Sciatic nerve (tissue), 2 donors: ENCODE results near the gene VPS41. TPM values are rescaled to one million over a fixed set of nuclear protein-coding genes. Genes with fewer than 3 reads are reported as not detected.

Experiments used
- ATAC-seq: fragments of 200-7000 bp; cut with Tn5 transposase; one replicate; pipeline ENCODE4 v1.9.1; 2020; ENCODE audit warnings: mild to moderate bottlenecking, moderate library complexity
- DNase-seq: peaks from one replicate; pipeline ENCODE4 v3.0.0-alpha.2; 2020; ENCODE audit warnings: low spot score
- intact Hi-C: fragments of 100-400 bp; cut with DNase I; formaldehyde crosslinking; loops from one replicate; pipeline ENCODE4 v1.14.2; 2022
- total RNA-seq: library from RNA; stranded (reverse); fragmentation: NEBNext Ultra II Directional; extraction: Animal tissue kit (Norgen Biotek cat#: 25700); gene quantifications from one replicate; pipeline ENCODE4 v1.2.1, GENCODE V29; 2021
- donor health status: DM: no; HTN: no; CAD: no.
- donor health status: DM: no; HTN: no; CAD: no.

Gene VPS41
- total RNA-seq, 1 donor from 2014 or later: 91.5 TPM

DNA sequence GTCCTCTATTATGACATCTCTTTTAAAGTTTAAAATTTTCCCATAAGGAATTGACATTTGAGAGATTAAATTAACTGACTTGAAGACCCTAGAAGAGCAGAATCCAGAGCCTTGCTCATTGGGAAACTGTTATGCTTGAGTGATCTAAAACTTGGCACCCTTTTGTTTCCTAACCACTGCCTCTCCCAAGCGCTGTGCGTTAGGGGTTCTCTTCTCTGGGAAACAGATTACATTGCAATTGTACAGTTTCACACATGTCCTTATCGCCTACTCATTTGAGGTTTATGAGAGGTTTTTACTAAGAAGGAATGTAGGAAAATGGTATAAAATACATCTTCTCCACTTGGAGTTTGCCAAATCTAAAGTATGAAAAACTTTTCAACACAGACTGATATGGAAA, 151.1 kb downstream of the VPS41 start:
- intact Hi-C loops: no loop called here
- ATAC-seq (no peak), DNase-seq (no peak)

DNA sequence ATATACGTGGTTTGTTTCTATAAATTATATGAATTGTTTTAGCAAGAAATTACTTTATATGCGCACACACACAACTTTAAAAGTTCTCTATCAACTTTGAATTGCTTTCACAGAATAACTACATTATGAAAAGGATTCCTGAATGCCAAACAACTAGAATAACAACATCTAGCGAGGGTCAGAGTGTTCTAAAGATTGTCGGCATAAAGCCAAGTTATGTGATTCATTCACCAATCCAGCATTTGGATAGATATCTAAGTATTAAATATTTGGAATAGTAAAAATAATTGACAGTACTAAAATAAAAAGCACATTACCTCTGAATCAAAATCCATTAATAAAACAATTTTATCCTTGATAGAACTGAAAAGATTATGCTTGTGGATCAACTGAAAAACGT, 152.5 kb downstream of the VPS41 start:
- DNase-seq: no peak
- intact Hi-C loops: no loop called here
- ATAC-seq: no peak

DNA sequence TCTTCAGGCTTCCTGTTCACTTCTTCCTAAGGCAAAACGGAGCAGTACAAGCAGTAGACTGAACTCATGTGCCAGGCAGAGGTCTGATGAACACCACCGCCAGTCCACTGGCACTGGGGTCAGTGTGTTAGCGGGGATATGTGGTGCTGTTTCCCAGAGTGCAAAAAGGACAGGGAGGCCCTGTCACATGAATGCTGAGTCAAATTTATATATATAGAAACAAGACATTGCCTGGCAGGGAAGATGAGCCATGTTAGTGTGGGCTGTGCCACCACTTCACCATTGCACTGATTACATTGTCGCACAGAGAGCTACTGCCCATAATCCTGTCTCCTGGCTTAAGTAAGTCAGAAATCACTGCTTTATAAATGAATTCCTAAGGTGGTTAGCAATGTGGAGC, 155.6 kb downstream of the VPS41 start:
- intact Hi-C loops: no loop called here
- DNase-seq (no peak), ATAC-seq (no peak)

DNA sequence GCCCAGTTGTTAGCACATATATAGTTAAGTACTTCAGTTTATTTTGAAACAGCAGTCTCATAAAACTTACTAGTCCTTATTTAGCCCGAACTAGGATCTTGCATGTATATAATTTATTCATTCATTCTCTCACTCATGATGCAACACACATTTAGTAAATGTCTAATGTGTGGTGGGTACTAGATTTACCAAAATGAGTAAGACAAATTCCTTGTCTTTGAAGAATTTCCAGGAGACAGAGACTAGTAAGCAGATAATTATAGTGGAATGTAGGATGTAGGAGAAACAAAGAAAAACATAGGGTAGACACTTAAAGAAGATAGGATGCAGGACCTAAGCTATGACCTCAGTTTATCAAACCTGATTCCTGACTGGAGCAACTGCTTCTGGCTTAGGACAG, 157.6 kb downstream of the VPS41 start:
- DNase-seq (no peak), ATAC-seq (no peak)
- intact Hi-C loops: no loop called here

DNA sequence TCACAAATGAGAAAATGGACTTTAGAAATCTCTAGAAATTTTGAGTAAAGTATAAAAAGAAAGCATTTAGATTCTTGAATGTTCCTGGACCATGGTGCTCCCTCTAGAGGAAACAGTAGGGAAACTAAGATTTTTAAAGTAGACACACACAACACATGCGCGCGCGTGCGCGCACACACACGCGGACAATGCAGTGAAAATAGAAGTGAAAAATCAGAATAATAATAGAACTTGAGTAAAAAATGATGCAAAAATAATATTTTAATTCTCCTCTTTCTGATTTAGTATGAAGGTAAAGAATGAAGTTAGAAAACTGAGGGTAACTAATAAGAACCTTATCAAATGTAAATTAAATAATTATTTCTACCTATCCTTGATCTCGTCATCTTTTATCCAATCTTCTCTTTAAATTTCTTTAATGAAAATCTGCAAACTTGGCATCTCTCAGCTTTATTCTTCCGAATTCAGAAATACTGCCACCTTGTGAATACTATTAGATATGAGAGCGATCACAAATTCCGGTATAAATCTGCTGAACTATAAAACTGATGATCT, 160.9 kb downstream of the VPS41 start:
- DNase-seq: no peak
- intact Hi-C loops: no loop called here
- no peak for ATAC-seq

DNA sequence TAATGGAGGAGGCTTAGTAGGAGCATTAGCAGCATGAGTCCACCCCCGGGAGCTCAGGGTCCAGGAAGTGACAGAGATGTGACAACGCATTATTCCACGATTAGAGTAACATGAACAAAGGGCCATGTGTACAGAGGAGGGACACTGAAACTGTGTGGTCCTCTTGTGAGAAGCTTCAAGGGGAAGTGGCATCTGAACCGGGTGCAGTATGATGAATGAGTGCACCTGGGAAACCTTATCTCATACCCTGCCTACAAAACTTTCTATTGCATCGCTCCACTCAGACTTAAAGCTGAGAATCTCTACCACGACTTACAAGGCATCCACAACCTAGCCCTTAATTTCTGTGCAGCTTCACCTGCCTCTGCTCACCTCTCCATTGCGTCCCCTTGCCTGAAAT, 162.6 kb downstream of the VPS41 start:
- DNase-seq: no peak
- intact Hi-C loops: no loop called here
- ATAC-seq: no peak

DNA sequence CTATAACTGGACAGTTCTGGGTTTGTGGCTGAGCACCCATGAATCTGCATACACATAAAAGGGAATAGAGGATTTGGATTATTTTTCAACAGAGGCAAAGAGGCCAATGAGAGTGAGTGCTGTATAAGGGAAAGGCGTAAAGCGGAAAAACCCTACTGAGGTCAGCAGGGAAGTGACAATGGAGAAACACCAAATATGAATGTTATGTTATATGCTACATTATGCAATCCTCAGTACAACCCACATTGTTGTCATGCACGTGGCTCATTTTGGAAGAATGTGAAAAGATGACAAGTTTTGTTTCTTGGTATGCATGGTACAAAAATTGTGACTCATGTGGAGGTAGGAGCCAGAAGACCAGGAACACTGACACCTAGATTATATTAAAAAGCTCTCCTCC, 164.2 kb downstream of the VPS41 start:
- intact Hi-C loops: no loop called here
- no peak for ATAC-seq
- DNase-seq: no peak

DNA sequence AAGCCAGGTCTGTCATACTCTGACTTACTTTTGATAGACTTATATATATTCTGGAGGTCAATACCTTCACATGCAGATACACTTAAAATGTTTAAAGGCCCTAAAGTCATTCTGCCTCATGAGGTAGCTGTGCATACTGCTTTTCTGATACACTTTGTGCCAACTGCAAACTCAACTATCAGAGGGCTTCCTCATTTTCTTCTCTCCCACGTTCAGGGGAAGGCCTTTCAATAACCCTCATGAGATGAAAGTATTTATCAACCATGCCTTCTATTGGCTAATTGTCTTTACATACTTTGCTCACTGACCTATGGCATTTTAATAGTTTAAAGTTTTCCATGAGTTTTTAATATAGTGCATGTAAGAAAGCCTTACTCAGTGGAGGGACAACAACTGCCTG, 165.1 kb downstream of the VPS41 start:
- intact Hi-C loops: no loop called here
- ATAC-seq (no peak), DNase-seq (no peak)

DNA sequence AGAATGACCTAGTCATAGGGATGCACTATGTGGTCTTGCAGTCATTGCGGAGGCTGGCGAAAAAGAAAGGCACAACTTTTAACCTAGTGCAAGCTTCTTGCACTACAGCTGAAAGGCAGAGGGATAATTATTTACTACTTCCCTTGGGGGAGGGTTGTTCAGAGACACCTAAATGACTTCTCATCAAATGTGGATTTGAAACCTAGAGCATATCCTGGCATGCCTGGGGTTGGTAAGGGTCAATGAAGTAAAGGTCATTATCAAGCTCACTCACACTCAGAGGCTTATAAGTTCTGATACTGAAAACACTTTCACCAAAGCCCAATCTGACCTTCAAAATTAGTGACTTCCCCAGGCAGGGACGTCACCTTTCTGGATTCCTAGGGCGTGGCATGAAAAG, 168.9 kb downstream of the VPS41 start:
- DNase-seq: no peak
- no peak for ATAC-seq
- intact Hi-C loops: no loop called here

DNA sequence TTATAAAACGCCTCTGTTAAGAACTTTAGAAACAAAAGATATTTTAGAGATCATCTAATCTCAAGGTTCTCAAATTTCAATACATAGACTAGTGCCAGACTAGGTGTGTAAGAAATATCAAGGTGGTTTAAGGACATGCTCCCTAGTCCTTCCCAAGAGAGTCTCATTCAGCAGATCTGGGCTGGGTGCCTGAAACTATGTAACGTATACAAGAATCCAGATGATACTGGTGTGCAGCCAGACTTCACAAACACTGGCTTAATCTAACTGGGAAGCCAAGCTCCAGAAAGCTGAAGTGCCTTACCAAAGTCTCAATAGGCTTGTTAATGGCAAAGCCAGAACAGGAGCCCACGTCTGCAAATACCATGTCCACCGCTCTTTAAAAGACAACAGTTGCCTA, 172.9 kb downstream of the VPS41 start:
- intact Hi-C loops: no loop called here
- DNase-seq: no peak
- ATAC-seq: no peak

DNA sequence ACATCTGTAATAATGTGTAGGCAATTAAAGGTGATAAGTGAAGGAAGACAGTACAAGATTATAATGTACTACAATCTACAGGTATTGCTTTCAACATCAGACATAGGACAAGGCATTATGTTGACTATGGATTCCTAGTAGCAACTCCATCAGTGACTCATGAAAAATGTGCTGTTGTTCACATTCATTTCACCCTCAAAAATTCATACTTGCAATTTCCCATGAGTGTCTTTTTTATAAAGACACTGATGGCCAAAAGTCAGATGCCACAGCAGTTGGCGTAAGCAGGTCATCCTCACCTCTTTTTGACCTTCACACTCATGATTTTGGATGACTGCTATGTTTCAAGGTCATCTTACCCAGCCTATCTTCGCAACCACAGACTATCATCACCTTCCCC, 177.8 kb downstream of the VPS41 start:
- intact Hi-C loops: no loop called here
- DNase-seq: no peak
- ATAC-seq: no peak

DNA sequence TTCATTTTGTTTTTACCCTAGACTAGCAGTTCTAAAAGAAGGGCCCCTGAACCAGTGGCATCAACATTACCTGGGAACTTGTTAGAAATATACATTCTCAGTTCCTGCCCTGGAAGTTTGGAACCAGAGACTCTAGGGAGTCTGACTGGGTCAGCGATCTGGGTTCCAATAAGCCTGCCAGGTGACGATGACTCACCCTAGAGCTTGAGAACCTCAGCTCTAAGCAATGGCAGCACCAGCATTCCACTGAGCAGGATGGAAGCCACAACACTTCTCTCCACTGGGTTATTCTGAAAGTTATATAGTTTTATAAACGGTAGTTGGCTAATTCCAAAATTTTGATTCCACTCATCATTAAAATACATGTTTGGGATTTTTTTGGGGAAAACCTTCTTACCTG, 180.8 kb downstream of the VPS41 start:
- intact Hi-C loops: no loop called here
- DNase-seq: no peak
- ATAC-seq: no peak

DNA sequence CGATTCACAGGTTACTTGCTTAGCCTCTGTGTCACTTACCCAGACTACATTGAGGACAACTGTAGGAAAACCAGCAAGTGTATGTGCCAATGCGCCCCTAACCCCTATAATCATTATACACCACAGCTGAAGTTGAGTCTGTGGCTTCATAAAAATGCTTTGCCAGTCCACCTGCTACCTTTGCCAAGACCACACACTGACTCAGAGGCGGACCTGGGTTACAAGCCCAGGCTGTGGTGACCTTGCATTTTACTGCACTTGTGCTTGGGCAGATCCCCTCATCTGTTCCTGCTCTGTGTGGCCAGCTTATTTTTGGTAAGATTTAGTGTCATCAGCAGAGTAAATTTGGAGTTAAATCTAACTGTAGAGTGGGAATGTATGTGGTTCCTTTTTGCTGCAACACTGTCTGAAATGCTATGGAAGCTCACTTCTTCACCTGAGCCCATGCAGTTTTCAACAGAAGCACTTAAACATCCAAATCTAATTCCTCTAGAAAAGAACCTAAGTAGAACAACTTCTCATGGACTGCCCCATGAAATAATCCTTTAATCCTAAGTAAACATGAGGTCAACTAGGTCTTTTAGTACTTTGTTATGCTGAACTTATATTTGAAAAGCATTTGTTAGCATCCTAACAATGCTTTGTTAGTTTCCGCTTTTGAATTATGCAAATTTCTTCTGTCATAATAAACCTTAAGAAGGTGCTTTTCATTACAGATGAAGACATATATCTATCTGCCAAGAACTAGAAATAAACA, 181.6 kb downstream of the VPS41 start:
- ATAC-seq (no peak), DNase-seq (no peak)
- intact Hi-C loops: no loop called here

DNA sequence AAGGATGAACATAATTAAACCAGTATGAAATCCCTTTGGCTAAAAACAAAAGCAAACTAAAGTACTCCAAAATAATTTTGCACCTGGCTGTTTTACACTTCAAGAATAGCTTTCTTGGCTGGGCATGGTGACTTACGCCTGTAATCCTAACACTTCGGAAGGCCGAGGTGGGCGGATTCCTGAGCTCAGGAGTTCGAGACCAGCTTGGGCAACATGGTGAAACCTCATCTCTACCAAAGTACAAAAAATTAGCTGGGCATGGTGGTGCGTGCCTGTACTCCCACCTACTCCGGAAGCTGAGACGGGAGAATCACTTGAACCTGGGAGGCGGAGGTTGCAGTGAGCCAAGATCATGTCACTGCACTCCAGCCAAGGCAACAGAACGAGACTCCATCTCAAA, 185.7 kb downstream of the VPS41 start:
- DNase-seq (no peak), ATAC-seq (no peak)
- intact Hi-C loops: no loop called here

DNA sequence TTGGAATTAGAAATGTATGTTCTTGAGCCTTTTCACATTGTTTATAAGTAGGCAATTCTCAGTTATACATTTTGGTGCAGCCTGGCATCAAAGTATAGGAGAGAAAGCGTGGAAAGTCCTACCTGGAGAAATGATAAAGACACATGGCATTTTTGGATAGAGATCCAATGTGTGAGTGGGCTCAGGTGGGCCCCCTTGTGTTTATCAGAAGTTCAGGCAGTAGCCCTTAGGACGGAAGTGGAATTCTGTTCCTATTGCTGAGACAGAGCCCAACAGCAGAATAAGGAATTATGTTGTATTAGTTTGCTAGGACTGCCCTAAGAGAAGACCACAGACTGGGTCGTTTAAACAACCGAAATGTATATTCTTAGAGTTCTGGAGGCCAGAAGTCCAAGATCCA, 192.6 kb downstream of the VPS41 start:
- DNase-seq (no peak), ATAC-seq (no peak)
- intact Hi-C loops: no loop called here

DNA sequence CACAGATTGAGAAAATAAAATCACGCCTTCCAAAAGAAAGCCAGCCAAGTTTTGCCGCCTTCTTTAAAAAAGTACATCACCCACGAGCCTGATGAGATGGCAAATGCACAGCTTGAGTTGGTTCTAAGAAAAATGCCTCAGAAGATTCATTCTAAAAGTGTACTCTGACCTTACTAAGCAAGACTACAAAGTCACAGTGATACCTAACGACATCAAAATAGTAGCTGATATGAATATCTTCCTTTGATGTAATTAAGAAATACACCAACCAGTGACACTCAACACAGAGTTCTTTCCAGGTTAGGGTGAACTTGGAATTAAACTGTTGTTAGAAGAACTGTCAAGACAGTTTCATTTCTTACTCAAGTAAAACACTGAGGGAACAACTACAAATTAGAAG, 199.9 kb downstream of the VPS41 start:
- ATAC-seq (no peak), DNase-seq (no peak)
- intact Hi-C loops: no loop called here

DNA sequence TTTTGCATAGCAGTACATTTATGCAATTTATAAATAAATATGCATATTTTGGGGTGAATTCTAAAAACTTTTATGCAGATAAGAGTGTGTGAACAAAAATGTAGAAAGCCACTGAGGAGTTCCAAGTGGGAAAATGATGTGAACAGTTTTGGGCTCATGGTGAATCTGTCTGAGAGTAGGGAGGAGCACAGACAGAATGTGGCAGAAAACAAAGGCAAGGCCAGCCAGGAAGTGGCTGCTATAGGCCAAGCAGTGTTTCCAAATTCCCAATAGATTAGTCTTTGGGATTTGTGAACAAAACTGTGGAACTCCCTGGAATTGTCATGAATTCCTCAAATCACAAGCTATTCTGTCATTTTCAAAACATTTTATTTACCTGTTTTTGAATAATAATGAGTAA, 204.2 kb downstream of the VPS41 start:
- no peak for ATAC-seq
- intact Hi-C loops: no loop called here
- DNase-seq: no peak

DNA sequence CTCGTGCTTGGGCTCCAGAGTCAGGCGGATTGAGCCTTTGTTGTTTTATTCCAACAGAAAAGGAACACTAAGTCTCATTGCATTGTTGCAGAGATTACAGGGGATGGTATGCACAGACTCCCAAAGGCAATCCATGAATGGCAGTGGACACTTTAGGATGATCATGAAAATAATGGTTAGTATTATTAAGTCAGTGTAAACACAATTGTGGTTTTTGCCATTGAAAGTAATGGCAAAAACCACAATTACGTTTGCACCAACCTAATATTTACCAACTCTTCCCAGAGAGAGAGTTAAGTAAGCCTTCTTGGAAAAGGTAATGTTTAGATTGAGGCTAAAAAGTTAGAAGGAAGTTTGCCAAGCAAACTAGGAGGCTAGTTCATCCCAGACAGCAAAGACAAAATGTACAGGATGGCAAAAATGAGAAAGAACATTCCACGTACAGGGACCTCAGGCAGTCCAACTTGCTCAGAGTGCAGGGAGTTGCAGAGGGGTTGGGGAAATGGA, 204.9 kb downstream of the VPS41 start:
- DNase-seq (no peak), ATAC-seq (no peak)
- intact Hi-C loops: no loop called here

DNA sequence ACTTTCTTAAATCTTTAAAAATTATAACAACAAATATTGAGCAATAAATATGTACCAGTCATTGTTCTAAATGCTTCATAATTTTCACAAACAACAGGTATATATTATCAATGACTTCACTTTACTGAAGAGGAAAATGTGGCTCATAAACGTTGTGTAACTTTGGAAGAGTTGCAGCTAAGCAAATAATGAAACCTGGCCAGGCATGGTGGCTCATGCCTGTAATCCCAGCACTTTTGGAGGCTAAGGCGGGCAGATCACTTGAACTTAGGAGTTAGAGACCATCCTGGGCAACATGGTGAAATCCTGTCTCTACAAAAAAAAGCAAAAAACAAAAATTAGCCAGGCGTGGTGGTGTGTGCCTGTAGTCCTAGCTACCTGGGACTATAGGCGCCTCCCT, 205.9 kb downstream of the VPS41 start:
- ATAC-seq (no peak), DNase-seq (no peak)
- intact Hi-C loops: no loop called here

DNA sequence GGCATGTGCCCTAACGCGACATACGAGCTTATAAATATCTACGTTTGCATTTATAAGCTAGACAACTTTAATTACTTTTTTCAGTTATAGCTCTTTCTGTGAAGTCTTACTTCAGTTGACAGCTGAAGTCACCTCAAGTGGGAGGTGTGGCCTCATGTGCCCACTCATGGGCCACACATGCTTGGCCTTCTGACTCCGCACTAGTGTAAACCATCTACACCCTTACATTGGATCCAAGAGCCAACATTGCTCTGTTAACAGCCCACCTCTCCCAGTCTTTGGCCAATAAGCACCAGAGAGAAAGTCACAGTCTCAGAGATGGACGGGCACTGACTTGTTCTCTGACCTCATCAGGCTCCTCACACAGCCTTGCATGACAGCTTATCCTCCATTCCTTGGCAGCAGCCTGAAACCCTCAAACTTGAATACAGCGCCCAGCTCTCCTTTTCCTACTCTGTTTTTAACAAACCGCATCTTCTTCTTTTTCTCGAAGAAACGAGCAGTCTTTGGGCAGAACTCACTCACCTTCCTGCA, 206.9 kb downstream of the VPS41 start:
- intact Hi-C loops: no loop called here
- no peak for ATAC-seq
- DNase-seq: no peak

DNA sequence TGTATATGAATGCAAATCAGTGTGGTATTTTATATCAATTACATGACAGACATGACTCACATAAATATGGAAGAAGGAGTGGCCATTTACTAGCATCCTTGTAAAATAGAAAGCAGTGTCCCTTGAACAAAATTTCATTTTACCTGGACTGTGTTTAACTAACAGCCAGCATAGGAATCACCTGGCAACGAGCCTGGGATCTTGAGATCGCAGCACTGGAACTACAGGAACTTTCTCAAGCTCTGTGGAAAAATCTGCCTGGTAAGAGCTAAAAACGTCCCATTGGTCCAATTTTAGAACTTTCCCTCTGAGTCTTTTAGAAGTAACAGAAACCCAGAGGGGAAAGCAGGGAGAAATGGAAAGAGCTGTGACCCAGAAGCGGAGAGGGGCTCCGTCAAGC, 208.9 kb downstream of the VPS41 start:
- DNase-seq: no peak
- intact Hi-C loops: no loop called here

More for the DNA sequence above, 208.9 kb downstream of the VPS41 start:
- no peak for ATAC-seq
